Stimulated activated naive CD4-positive, alpha-beta T cell (primary cell): Measurements from ENCODE around the gene BICD2.

Experiments used
- DNase-seq, 6 experiments: peaks; one replicate each; lab custom pipeline; 2025; lab: John Stamatoyannopoulos, UW

BICD2 gene

DNA sequence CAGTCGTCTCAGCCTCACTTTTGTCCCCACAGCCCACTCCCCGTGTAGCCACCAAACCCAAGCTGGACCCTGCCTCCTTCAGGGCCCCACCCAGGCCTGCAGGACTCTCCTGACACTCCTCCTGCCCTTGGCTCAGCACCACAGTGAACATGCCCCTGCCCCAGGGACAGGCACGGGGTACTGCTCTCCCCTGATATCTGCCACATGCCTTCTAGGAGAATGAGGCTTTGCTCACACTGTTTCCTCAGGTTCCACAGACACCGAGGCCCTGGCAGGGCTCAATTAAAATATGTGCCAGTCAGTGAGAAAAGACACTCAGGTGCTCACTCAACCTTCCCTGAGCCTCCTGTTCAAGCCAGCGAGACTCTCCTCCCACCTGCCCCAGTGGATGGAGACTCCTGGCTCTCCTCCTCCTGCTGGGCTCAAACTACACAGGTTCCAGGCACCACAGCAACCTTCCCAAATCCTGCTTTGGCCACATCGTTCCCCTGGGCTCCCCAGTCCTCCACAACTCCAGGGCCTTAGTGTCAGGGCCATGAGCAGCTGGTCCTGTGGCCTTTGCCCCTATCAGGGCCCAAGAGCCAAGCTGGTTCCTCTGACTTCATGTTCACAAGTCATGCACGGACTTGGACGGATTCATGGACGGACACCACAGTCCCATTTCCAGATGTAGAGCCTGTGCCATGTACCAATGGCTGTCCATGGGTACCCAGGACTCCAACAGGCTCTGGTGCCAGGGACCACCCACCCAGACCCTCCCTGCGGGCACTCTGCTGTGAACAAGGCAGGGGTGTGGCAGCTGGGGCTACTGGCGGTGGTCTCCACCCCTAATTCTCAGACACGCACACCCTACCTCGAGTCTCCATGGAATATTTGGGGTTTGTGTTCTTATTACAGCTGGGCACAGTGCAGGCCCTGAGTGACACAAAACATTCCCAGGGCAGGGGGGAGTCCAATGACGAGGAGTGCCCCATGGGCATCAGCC is 36.6 kb downstream of the BICD2 start:
- no peak for DNase-seq

DNA sequence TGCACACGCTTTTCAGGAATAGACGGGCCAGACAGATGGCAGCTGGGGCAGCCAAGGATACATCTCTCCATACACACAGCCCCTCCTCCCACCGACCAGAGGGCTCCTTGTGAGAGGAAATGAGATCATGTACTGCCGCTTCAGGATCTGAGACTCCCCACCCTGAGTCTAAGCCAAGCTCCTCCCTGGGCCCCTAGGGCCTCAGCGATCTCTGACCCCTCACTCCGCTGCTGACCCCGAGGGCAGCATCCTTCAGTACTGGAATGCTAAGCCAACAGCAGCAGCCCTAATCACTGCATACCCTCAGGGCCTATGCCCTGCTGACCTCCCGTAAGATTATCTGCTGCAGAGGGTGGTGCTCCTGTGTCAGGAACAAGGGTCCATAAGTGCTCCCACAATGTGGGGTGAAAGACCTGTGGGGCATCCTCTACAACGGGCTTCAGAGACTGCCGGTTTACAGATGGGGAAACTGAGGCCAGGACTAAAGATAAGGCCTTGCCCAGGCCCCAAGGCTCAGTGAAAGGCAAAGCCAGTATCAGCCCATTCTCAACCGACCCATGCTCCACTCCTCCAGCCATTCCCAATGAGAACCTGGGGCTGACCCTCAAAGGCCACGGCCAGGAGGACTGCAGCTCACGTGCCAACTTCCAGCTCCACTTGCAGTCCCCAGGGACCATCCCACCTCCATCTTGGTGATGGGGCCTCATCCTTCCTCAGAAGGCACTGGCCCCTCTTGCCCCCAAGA is 37.5 kb downstream of the BICD2 start:
- no peak for DNase-seq

DNA sequence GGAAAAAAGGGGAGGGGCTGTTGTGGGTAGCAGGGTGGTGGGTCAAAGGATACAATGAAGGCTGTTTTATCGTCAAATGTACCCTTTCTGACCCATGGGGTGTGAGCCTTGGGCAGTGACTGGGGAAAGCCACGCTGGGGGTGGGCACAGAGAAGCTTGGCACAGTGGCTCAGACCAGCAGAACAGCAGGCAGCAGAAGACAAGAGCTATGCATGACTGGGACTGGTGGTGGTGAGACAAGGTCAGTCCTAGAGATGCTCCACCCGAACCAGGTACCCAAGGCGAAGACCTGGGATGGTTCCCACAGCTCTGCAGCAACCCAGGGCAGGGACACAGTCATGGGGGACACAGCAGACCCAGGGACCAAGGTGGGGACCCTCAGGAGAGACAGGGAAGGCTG is 38.3 kb downstream of the BICD2 start:
- no peak for DNase-seq

DNA sequence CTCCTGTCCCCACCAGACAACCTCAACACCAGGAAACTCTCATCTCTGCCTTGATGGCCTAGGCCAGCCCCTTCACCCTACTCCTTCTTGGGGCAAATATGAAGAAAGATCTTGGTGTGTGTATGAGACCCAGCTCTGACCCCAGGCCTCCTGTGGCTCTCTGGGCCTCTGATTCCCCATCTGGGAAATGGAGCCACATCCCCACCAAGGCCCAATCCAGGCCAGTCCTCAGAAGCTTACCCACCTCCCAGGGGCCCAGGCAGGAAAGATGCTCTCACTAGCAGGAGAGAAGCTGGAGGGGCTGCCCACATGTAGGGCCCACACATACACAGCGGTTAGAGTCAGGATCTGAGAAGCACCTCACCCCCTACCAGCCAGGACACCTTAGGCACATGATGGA is 38.9 kb downstream of the BICD2 start:
- DNase-seq: no peak

DNA sequence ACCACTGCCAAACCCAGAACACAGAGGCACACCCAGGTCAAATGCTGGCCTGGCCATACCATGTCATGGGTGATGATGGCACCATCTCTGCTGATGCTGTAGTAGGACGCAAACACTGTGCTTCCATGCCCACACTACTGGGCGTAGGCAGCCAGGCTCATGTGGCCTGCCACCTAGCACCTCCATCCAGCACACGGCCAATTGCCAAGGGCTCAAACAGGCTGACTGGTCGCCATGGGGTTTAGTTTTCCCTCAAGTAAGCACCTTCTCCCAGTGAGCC is 39.4 kb downstream of the BICD2 start:
- no peak for DNase-seq

DNA sequence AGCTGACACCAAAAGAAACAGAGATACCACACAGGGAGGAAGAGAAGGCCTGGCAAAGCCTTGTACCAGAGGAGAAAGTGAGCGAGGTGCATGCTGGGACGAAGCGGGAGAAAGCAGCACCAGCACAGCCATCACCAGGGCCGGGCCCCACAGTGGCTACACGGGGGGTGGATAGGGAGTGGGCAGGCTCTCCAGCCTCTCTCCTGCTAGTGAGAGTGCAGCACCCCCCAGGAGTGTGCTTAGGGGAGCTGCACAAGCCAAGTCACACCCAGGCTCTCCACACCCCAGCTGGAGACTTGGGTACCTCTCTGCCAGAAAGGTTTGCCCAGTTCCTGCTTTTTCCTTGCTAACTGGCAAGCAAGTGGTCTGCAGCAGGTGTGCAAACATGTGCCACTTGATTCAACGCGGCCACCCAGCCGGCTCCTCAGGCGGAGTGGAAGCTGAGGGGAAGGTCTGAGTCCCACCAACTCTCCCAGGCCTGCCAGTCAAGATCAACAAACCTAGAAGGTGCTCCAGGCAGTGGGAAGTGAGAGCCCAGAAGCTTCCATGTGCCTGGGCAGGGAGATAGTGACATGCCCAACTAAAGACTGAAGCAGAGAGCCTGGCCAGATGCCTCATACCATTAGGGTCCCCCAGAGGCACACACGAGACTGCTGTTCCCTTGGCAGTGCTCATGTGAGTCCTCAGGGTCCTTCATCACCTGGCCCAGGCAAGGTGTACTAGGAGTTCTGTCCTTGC is 39.9 kb downstream of the BICD2 start:
- DNase-seq: no peak

DNA sequence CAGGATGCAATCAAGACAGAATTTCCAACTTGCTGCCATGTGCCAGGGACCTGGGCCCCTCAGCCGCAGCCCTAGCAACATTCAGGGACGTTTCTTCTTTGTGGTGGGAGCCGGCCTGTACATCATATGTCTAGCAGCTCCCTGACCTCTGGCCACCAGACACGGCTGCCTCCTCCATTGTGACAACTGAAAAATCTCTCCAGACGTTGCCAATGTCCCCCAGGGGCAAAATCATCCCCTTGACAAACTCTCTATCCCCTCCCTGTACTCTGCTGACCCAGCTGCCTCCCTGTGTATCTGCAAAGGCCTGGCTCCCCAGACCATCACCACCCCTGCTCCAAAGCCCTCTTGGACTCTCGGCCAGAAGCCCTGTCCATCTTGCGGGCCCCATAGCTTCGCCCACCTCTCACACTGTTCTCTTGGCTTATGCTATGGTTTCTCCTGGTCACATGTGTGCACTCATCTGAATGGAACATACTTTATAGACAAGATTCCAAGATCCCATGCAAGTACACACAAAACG is 40.8 kb downstream of the BICD2 start:
- no peak for DNase-seq

DNA sequence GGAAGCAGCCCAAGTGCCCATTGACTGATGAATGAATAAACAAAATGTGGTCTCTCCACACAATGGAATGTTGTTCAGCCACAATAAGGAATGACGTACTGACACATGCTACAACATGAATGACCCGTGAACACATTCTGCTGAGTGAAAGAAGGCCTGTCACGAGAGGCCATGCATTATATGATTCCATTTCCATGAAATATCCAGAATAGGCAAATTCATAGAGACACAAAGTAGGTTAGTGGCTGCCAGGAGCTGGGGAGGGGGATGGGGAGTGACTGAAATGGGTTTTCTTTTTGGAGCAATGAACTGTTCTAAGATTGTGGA is 41.4 kb downstream of the BICD2 start:
- DNase-seq: no peak

DNA sequence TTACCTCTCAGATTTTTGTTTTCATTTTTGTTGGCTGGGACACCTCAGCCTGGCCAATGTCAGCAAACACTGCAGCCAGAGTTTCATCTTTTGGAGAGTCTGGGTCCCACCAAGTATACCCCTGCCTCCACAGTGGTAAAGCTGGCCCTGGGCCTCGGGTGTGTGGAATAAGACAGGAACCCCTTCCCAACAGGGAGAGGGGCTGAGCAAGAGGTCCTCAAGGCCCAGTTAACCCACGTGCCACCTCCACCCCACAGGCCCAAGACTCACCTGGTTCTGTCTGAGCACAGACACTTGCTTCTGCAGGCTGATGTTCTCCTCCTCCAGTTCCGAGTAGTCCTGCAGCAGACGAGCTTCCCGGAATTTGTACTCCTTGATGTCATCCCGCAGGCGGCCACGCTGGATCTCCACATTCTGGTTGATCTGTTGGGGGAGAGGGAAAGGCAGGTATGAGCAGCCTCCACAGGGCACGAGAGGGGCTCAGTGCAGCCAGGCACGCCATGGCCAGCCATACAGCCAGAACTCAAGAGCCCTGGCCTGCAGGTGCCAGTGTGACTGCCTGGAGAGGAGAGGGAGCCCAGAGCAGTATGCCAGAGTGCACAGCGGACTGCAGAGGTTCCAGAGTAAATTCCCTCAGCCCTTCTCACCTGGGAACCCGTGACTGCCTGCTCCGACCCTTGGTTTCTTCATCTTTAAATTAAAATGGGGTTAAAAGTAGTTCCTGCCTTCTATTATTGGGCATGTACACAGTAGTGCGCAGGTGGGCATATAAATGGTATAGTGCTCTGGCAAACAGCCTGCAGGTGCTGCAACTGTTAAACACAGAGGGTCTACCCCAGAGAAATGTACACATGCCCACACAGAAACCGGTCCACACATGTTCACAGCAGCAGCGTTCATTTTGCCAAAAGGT is 42.0 kb downstream of the BICD2 start:
- DNase-seq: no peak

DNA sequence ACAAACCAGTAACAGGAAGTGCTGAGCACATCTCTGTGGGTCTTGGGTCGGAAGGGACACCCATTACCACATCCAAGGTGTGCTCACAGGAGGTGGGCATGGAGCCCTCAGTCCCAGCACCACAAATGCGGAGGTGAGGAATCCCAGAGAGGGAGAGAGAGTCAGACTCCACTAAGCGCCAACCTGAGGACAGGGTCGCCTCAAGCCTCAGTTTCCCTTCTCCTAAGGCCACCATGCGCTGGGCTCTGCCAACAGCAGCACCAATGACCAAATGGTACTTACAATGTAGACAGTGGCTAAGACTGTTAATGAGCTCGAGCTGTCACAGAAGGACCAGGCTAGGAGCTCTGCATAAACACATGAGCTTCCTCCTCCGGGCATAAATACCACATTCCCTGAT is 43.1 kb downstream of the BICD2 start:
- no peak for DNase-seq

DNA sequence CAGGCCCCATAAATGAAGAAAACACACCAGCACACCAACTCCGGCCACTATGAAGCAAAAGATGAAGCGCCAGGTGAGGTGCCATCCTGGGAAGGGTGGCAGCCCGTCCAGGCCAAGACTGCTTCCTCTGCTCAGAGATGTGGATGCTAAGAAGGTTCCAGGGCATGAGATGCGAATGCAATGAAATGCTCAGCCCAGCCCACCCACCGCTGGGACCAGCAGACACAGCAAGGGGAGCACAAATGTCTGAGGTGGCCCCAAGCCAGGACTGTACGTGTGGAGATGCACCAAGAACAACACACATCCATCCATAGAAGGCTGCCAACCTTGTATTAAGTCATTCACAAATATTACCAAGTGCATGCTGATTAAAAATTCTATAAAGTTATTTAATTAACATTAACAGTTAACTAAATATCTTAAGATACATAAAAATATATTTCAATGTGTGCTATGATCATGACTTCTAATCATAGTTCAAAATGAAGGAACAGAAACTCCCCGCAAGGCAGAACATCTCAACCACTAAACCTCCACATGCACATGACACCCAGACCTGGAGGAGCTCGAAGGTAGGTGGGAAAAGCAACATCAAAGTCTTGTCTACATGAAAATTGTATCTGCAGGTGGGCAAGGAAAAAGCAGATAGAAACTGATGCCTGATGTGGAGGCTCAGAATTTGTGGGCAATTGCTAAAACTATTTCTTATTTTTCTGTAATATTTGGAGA is 43.7 kb downstream of the BICD2 start:
- DNase-seq: no peak

DNA sequence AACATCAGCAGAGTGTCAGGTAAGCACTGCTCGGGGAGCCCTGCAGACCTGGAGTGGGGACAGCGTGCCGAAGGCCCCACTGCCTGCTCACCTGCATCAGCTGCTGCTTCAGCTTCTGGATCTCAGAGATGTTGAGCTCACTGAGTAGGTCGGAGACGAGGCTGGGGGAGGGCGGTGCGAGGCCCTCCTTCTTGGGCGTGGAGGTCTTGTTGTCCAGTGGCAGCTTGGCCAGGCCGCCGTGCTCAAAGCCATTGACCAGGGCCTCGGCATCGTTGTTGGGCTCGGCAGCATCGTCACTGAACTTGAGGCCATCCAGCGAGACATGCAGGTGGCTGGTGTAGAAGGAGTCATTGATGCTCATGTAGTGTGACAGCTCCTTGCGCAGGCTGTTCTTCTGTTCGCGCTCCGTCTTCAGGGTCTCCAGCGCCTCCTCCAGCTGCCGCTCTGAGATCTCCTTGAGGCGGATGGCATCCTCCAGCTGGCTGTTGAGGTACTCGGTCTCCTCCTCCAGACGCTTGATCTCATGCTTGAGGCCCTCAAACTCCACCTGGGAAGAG is 44.3 kb downstream of the BICD2 start:
- no peak for DNase-seq

DNA sequence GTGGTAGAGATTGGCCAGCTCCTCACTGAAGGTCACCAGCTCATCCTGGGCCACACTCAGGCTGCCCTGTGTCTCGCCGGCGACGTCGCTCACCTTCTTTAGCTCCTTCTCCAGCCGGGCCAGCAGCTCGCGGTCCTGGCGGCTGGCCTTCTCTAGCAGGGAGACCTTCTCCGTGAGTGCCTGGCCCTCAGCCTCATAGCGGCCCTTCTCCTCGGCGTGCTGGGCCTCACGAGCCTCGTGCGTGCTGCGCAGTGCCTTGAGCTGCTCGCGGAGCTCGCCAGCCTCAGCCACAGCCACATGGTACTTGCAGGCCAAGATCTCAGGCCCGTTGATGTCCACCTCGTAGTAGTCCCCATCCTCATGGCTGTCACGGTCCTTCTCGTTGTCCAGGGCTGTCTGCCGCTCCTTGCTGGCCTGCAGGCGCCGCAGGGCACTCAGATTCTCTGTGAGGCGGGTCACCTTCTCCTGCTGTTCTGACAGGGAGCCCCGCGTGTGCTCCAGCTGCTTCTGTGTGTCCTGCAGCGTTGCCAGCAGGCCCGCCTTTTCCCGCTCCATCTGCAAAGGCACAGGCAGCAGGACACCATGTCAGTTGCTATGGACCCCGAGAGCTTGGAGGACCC is 45.5 kb downstream of the BICD2 start:
- no peak for DNase-seq

DNA sequence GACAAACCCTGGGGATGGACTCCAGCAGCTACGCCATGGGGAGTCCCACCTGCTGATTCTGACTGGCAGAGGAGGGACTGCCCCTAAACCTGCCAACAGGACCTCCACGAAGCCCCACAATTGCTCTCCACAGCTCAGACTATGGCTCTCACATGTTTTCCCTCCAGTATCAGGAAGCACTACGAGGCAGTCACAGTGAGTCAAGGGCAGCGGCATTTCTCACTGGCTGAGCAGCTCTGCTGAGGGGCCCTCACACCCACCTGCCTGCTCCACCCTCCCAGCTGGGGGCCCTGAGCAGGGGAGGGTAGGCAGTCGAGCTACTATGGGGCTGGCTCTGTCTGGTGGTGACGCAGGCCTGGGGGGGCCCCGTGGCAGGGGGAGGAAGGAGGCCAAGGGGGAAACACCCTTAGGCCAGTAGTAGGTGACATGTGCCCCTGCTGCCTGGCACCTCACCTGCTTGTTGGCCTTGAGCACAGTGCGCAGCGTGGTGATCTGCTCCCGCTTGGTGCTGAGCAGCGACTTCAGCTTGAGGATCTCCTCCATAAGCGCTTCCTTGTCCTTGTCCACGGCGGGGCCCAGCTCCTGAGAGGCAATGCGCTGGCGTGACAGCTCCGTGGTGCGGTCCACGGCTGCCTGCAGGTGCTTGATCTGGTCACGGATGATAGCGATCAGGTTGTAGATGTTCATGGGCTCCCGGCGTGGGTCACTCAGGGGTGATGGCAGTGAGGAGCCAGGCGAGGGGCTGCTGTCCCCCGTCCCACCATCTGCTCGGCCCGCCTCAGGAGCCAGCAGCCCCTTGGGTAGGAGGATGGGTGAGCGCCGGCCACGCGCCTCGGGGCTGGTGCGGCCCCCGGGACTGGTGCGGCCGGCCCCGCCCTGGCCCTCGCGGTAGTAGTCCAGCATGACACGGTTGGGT is 46.3 kb downstream of the BICD2 start:
- no peak for DNase-seq

DNA sequence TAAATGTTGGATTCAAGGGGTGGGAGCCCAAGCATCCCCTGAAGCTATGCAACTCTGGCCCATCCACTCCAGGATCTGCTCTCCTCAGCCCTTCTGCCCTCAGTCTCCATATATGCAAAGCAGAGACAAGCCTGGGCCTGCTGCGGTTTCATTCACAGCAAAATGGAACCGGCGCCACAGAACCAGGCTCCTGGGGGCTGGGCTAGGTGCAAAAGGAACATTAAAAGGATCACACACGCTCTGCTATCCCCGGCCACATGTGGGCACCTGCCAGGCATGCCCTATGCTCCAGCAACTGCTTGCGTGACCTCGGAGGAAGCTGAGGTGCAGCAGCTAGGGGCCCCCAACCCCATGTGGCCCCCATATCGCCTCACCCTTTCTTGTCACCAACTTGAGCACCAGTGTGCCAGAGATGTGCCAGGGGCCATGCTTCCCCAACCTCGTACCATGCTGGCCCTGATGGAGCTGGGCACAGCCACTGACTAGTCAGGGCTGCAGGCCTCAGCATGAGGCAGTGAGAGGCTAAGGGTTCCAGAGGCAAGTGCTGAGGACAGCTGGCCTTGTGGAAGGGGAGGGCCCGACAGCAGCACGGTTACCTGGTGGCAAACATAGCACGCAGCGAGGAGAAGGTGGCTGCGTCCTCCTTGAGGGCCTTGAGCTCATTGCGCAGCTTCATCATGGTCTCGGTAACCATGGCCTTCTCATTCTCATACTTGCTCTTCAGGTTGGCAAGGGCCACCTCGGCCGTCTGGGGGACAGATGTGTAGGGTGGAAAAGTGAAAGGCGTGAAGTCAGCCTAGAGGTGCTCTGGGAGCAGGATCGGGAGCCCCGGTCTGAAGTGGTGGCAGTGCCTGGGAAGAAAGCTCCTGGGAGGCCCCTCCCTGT is 47.2 kb downstream of the BICD2 start:
- no peak for DNase-seq

DNA sequence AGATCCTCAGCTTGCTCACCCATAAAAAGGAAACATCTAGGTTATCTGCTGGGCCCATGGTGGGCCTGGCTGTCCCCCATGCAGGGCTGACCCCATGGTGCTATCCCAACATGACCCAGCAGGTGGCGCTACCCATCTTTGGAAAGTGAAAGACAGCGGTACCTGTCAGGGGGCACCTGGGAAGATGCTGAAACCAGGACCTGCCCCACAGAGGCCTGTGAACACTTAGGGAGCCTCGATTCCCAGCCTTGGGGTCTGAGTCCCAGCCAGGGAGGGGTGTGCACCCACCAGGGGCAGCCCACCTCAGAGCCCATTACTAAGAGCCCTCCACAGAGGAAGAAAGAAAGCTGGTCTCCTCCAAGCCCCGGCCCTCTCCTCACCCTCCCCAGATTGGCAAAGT is 48.1 kb downstream of the BICD2 start:
- peak; percentile 42 to 85 (median 74) for DNase-seq

DNA sequence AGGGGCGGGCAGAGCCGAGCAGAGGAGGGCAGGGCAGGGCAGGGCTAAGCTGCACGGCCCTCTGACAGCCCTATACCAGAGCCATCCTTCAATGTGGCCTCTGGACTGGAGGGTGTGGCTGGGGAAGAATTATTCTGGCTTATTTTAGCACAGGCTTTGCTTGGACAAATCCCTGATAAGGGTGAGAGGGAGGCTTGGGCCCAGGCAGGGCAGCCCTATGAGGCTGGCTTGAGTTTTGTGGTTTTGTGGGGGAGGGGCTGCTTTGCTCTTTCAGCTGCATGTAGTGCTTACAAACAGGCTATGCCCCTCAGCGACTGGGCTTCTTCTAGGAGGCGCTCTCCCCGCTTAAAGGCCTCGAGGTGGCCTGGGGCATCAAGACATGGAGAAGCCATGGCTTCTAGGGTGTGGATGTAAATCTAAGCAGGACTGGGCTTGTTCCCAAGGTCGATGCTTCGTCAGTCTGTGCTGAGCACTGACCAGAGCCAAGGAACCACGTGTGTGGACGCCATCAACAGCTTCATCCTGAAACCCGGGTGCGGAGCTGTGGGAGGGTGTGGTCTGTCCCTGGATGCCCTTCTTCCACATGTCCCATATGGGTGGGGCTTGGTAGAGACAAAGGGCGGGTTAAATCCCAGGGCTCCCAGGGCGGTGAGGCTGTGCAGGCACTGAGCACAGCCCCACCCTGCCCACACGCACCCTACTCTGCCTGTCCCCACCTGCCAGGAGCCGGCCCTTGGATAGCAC is 49.0 kb downstream of the BICD2 start:
- DNase-seq: no peak
